GM23338 (cell line): ENCODE data around the gene C16orf86. TPM values are rescaled to one million over a fixed set of nuclear protein-coding genes. Genes with fewer than 3 reads are reported as not detected.

Experiments
- ATAC-seq: fragments of 200-7000 bp; cut with Tn5 transposase; 3 replicates; pipeline ENCODE4 v1.9.1; 2020
- DNase-seq: peaks from one replicate; pipeline ENCODE4 v3.0.0-alpha.2; 2015; ENCODE audit warnings: low spot score
- H2AFZ ChIP-seq: fragments of 200-600 bp; sonication (generic); 2 replicates; pipeline ENCODE4 v1.8.0; 2016; ENCODE audit warnings: antibody characterized with exemption, mild to moderate bottlenecking, moderate library complexity
- H3F3A ChIP-seq: fragments of 200-600 bp; sonication (generic); replicated peaks from 2 replicates; pipeline ENCODE4 v1.8.0; 2017; ENCODE audit warnings: antibody characterized with exemption, mixed run types, low read depth
- H3K27ac ChIP-seq: fragments of 200-600 bp; sonication (generic); 2 replicates; pipeline ENCODE4 v1.6.1; 2016; ENCODE audit warnings: low read depth
- H3K27me3 ChIP-seq: fragments of 200-600 bp; sonication (generic); 2 replicates; pipeline ENCODE4 v1.8.0; 2016; ENCODE audit warnings: mild to moderate bottlenecking, mixed run types, moderate library complexity; ENCODE audit not compliant: insufficient read depth
- H3K36me3 ChIP-seq: fragments of 200-600 bp; sonication (generic); 2 replicates; pipeline ENCODE4 v1.8.0; 2016; ENCODE audit warnings: mild to moderate bottlenecking; ENCODE audit not compliant: insufficient read depth
- H3K4me1 ChIP-seq: fragments of 200-600 bp; sonication (generic); 2 replicates; pipeline ENCODE4 v1.8.0; 2016; ENCODE audit warnings: mild to moderate bottlenecking, moderate library complexity; ENCODE audit not compliant: insufficient read depth
- H3K4me2 ChIP-seq: fragments of 200-600 bp; sonication (generic); 2 replicates; pipeline ENCODE4 v1.7.1; 2017; ENCODE audit warnings: mixed run types
- H3K4me3 ChIP-seq: fragments of 200-600 bp; sonication (generic); 2 replicates; pipeline ENCODE4 v1.6.1; 2016; ENCODE audit warnings: mixed run types
- H3K79me2 ChIP-seq: fragments of 200-600 bp; sonication (generic); replicated peaks from 2 replicates; pipeline ENCODE4 v1.8.0; 2017; ENCODE audit warnings: mild to moderate bottlenecking; ENCODE audit not compliant: insufficient read depth
- H3K9me2 ChIP-seq: fragments of 200-600 bp; sonication (generic); 2 replicates; pipeline ENCODE4 v1.8.0; 2017; ENCODE audit not compliant: insufficient read depth
- H4K20me1 ChIP-seq: fragments of 200-600 bp; sonication (generic); replicated peaks from 2 replicates; pipeline ENCODE4 v1.8.0; 2017; ENCODE audit warnings: mild to moderate bottlenecking; ENCODE audit not compliant: insufficient read depth
- H3K27ac Mint-ChIP-seq: 2 replicates; pipeline ENCODE4 v1.8.0; 2020; ENCODE audit warnings: inconsistent platforms, mild to moderate bottlenecking, moderate library complexity, mixed read lengths
- H3K27me3 Mint-ChIP-seq: 3 replicates; pipeline ENCODE4 v1.8.0; 2022; ENCODE audit warnings: low read depth, mild to moderate bottlenecking, moderate library complexity, mixed read lengths, inconsistent platforms; ENCODE audit not compliant: insufficient read depth, poor library complexity
- H3K36me3 Mint-ChIP-seq: 3 replicates; pipeline ENCODE4 v1.8.0; 2021; ENCODE audit warnings: low read depth, mild to moderate bottlenecking, inconsistent platforms, moderate library complexity, mixed read lengths
- H3K4me1 Mint-ChIP-seq: 3 replicates; pipeline ENCODE4 v1.8.0; 2020; ENCODE audit warnings: mild to moderate bottlenecking, inconsistent platforms, mixed read lengths
- H3K4me3 Mint-ChIP-seq: 3 replicates; pipeline ENCODE4 v1.8.0; 2021; ENCODE audit warnings: moderate library complexity, mild to moderate bottlenecking, inconsistent platforms, mixed read lengths
- H3K9me3 Mint-ChIP-seq: 3 replicates; pipeline ENCODE4 v1.8.0; 2020; ENCODE audit warnings: moderate library complexity, mild to moderate bottlenecking, inconsistent platforms, mixed read lengths
- CTCF ChIP-seq, 2 experiments: fragments of 200-600 bp in 1 of 2; sonication (generic) in 1 of 2; conservative IDR thresholded peaks; 2 replicates each; pipeline versions ENCODE4 v1.5.1 to v1.6.1; 2016 to 2017; ENCODE audit warnings: antibody characterized with exemption in 2 of 2, low read depth in 2 of 2, mild to moderate bottlenecking in 2 of 2, moderate library complexity in 1 of 2
- EZH2phosphoT487 ChIP-seq: fragments of 200-600 bp; sonication (generic); IDR thresholded peaks from one replicate; pipeline ENCODE4 v1.8.1; 2018; ENCODE audit warnings: antibody characterized with exemption; ENCODE audit not compliant: unreplicated experiment
- JUNB ChIP-seq: IDR thresholded peaks from one replicate; pipeline ENCODE4 v1.6.1; 2016; ENCODE audit warnings: antibody characterized with exemption; ENCODE audit not compliant: unreplicated experiment
- POLR2AphosphoS5 ChIP-seq: IDR thresholded peaks from 2 replicates; pipeline ENCODE4 v1.6.1; 2016; ENCODE audit warnings: antibody characterized with exemption, low read depth
- STAT1 ChIP-seq: IDR thresholded peaks from one replicate; pipeline ENCODE4 v1.6.1; 2016; ENCODE audit warnings: antibody characterized with exemption; ENCODE audit not compliant: unreplicated experiment
- polyA plus RNA-seq: library from polyadenylated mRNA; unstranded; fragments of >200 nt; fragmentation: Nextera tagmentation; extraction: Ambion mirVana; gene quantifications from 2 replicates; pipeline ENCODE4 v1.2.1, GENCODE V29; 2016
- total RNA-seq: library from RNA; depleted of rRNA; stranded (reverse); fragments of >200 nt; shearing (Covaris generic); gene quantifications from 2 replicates; pipeline ENCODE4 v1.2.3, GENCODE V29; 2014
- TF ChIP-seq, protein P1 (sequence below): IDR thresholded peaks from 2 replicates; pipeline ENCODE4 v1.6.1; 2016; ENCODE audit warnings: antibody characterized with exemption

C16orf86 gene
- total and polyA plus RNA-seq, 2 experiments from 2014 or later = 0.87 to 1.1 TPM

GRCh38 chr16:67666032-67666551 is 522 bp upstream of the C16orf86 start:
- Histone ChIP-seq H3K27me3 (peaks cover 10% of the 10 kb centered on the region), H3K79me2 (no peaks in the 10 kb centered on the region), H2AFZ (peak overlapping the region; percentile 91), H3F3A (peaks cover 31% of the 10 kb centered on the region), H3K27ac (no peak overlapping the region), H3K36me3 (no peaks in the 10 kb centered on the region), H3K4me2 (peak overlapping the region; percentile 93), H3K4me3 (peak overlapping the region; percentile 90), H3K4me1 (peaks cover 14% of the 10 kb centered on the region; the same call in 1 of the 2 replicates), H4K20me1 (0 out of 2 replicates have a peak, but pooled peaks cover 5% of the 10 kb centered on the region), H3K9me2 (no peaks in the 10 kb centered on the region)
- no peak overlapping the region for H3K27ac Mint-ChIP-seq
- DNase-seq (peak; percentile 77), ATAC-seq (peak; percentile 42)
- peaks cover 28% of the 10 kb centered on the region for H3K27me3 Mint-ChIP-seq
- peaks cover 3% of the 10 kb centered on the region for H3K36me3 Mint-ChIP-seq
- H3K4me3 Mint-ChIP-seq = peak overlapping the region; percentile 74
- TF ChIP-seq STAT1 = no peak
- TF ChIP-seq JUNB = no peak
- 0 out of 4 replicates have a peak, but pooled peaks of 1 of the 2 experiments have one; percentile 4 for TF ChIP-seq CTCF (conservative IDR thresholded peaks at IDR 0.05; ENCODE audit: low read depth in 2 of 2)
- TF ChIP-seq, protein P1, sequence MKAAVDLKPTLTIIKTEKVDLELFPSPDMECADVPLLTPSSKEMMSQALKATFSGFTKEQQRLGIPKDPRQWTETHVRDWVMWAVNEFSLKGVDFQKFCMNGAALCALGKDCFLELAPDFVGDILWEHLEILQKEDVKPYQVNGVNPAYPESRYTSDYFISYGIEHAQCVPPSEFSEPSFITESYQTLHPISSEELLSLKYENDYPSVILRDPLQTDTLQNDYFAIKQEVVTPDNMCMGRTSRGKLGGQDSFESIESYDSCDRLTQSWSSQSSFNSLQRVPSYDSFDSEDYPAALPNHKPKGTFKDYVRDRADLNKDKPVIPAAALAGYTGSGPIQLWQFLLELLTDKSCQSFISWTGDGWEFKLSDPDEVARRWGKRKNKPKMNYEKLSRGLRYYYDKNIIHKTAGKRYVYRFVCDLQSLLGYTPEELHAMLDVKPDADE = no peak
- TF ChIP-seq POLR2AphosphoS5 = peak; percentile 10; the same call in 1 of the 2 replicates
- no peaks in the 10 kb centered on the region; the same call in 2 of the 3 replicates for H3K9me3 Mint-ChIP-seq
- peaks cover 17% of the 10 kb centered on the region for H3K4me1 Mint-ChIP-seq

- H3K4me3 Mint-ChIP-seq = peak overlapping the region; percentile 76; the same call in 2 of the 3 replicates
- peaks cover 10% of the 10 kb centered on the region for H3K27me3 ChIP-seq
- H3K27ac Mint-ChIP-seq = no peak overlapping the region
- no peak for TF ChIP-seq EZH2phosphoT487
- peaks cover 3% of the 10 kb centered on the region for H3K36me3 Mint-ChIP-seq
- H3K4me3 ChIP-seq = peak overlapping the region; percentile 90
- peaks cover 10% of the 10 kb centered on the region for H3K4me1 Mint-ChIP-seq
- H3K27me3 Mint-ChIP-seq = peaks cover 26% of the 10 kb centered on the region
- H3K79me2 ChIP-seq = no peaks in the 10 kb centered on the region
- ATAC-seq = no peak
- no peaks in the 10 kb centered on the region for H3K9me2 ChIP-seq
- H4K20me1 ChIP-seq = 0 out of 2 replicates have a peak, but pooled peaks cover 5% of the 10 kb centered on the region
- H3K27ac ChIP-seq = no peak overlapping the region
- peak overlapping the region; percentile 93 for H3K4me2 ChIP-seq
- no peaks in the 10 kb centered on the region for H3K9me3 Mint-ChIP-seq
- peaks cover 7% of the 10 kb centered on the region; the same call in 1 of the 2 replicates for H3K4me1 ChIP-seq
- peaks cover 23% of the 10 kb centered on the region for H3F3A ChIP-seq
- no peaks in the 10 kb centered on the region for H3K36me3 ChIP-seq
- DNase-seq = no peak
- H2AFZ ChIP-seq = peak overlapping the region; percentile 91; the same call in 1 of the 2 replicates
These were observed 821 bp downstream of the C16orf86 start for GRCh38 chr16:67667453-67667816.
